GM12878 (cell line): Measurements from ENCODE around the gene IL13RA2. TPM values are rescaled to one million over a fixed set of nuclear protein-coding genes. Genes with fewer than 3 reads are reported as not detected.

Experiments used
- ATAC-seq: fragments of 200-7000 bp; cut with Tn5 transposase; 3 replicates; pipeline ENCODE4 v1.9.1; 2020; ENCODE audit warnings: mild to moderate bottlenecking, moderate library complexity
- BruUV-seq: library from RNA; stranded (reverse); fragments of 400-500 nt; replicated peaks from 2 replicates; lab custom pipeline; 2021; lab: Mats Ljungman, UMichigan
- CTCF ChIA-PET: fragments of 300-600 bp; sonication (Branson Sonifier 250); formaldehyde crosslinking; extraction: SDS; loops from one replicate; lab custom pipeline; 2021; ENCODE audit warnings: inconsistent platforms; lab: Yijun Ruan, JAX
- POLR2A ChIA-PET: fragments of 350-600 bp; formaldehyde crosslinking; extraction: SDS; loops from one replicate; lab custom pipeline; 2021; ENCODE audit warnings: inconsistent platforms; lab: Charles Lee
- RAD21 ChIA-PET: fragments of 300-600 bp; sonication (Branson Sonifier 250); formaldehyde crosslinking; loops from one replicate; lab custom pipeline; 2023; ENCODE audit warnings: antibody characterized with exemption; ENCODE audit not compliant: unreplicated experiment; lab: Charles Lee
- SMC1A ChIA-PET: fragments of 300-600 bp; sonication (Branson Sonifier 250); formaldehyde crosslinking; loops from one replicate; lab custom pipeline; 2023; ENCODE audit not compliant: unreplicated experiment, uncharacterized antibody; lab: Charles Lee
- DNase-seq: peaks from one replicate; pipeline ENCODE4 v3.0.0-alpha.2; 2011; ENCODE audit warnings: low read depth, low spot score
- FAIRE-seq: peaks from 3 replicates; lab custom pipeline; 2011; peaks lifted over from hg19 to GRCh38; lab: Jason Lieb, UNC
- H2AFZ ChIP-seq: 2 replicates; pipeline ENCODE4 v1.6.0; 2011; ENCODE audit warnings: low read depth, low read length, control low read depth; ENCODE audit not compliant: control insufficient read depth
- H3K27ac ChIP-seq: 2 replicates; pipeline ENCODE4 v1.5.1; 2011; ENCODE audit warnings: control low read depth; ENCODE audit not compliant: control insufficient read depth, insufficient read depth
- H3K27me3 ChIP-seq, 2 experiments: replicated peaks in 1 of 2; 2 replicates each; pipeline versions ENCODE4 v1.6.0 to v1.6.1; 2011; ENCODE audit warnings: low read length in 1 of 2; ENCODE audit not compliant: control insufficient read depth in 2 of 2, insufficient read depth in 2 of 2
- H3K36me3 ChIP-seq, 2 experiments: 2 replicates each; pipeline ENCODE4 v1.5.1; 2011; ENCODE audit warnings: low read length in 1 of 2; ENCODE audit not compliant: control insufficient read depth in 2 of 2, insufficient read depth in 2 of 2
- H3K4me1 ChIP-seq: 2 replicates; pipeline ENCODE4 v1.6.1; 2011; ENCODE audit warnings: mild to moderate bottlenecking, low read length, moderate library complexity, mixed read lengths; ENCODE audit not compliant: control insufficient read depth, insufficient read depth
- H3K4me2 ChIP-seq: 2 replicates; pipeline ENCODE4 v1.6.0; 2011; ENCODE audit warnings: control low read depth; ENCODE audit not compliant: control insufficient read depth, insufficient read depth
- H3K4me3 ChIP-seq: fragments of 200-600 bp; sonication (generic); 2 replicates; pipeline ENCODE4 v1.5.1; 2016
- H3K79me2 ChIP-seq: 2 replicates; pipeline ENCODE4 v1.6.0; 2011; ENCODE audit warnings: low read length; ENCODE audit not compliant: control insufficient read depth, insufficient read depth
- H3K9ac ChIP-seq: 2 replicates; pipeline ENCODE4 v1.8.0; 2011; ENCODE audit warnings: low read length, control low read depth, mixed read lengths; ENCODE audit not compliant: control insufficient read depth, insufficient read depth
- H3K9me3 ChIP-seq: replicated peaks from 3 replicates; pipeline ENCODE4 v1.5.1; 2011; ENCODE audit warnings: mild to moderate bottlenecking, low read length; ENCODE audit not compliant: control insufficient read depth, insufficient read depth
- H4K20me1 ChIP-seq: 2 replicates; pipeline ENCODE4 v1.6.0; 2011; ENCODE audit not compliant: control insufficient read depth, insufficient read depth
- ASH2L ChIP-seq: fragments of 300-600, 200-600 bp; sonication (generic); IDR thresholded peaks from 2 replicates; pipeline ENCODE4 v1.6.1; 2017; ENCODE audit warnings: low read depth, mild to moderate bottlenecking, borderline replicate concordance
- CREB1 ChIP-seq: IDR thresholded peaks from 2 replicates; pipeline ENCODE4 v1.6.1; 2012; ENCODE audit warnings: low read depth, mild to moderate bottlenecking, inconsistent platforms
- FOS ChIP-seq: IDR thresholded peaks from 3 replicates; pipeline ENCODE4 v1.6.1; 2011; ENCODE audit warnings: borderline replicate concordance; ENCODE audit not compliant: insufficient read length; ENCODE audit errors: extremely low read depth
- JUND ChIP-seq: IDR thresholded peaks from 2 replicates; pipeline ENCODE4 v1.6.1; 2012; ENCODE audit warnings: low read depth, mild to moderate bottlenecking, low read length, improper control_type of control experiment, moderate library complexity
- MAX ChIP-seq: IDR thresholded peaks from 2 replicates; pipeline ENCODE4 v1.6.1; 2012; ENCODE audit warnings: low read depth, low read length, improper control_type of control experiment
- MEF2B ChIP-seq: fragments of 450-650 bp; IDR thresholded peaks from 2 replicates; pipeline ENCODE4 v1.6.1; 2018; ENCODE audit warnings: mild to moderate bottlenecking, moderate library complexity; ENCODE audit not compliant: partially characterized antibody, poor library complexity, severe bottlenecking
- MLLT1 ChIP-seq: fragments of 450-650 bp; IDR thresholded peaks from 2 replicates; pipeline ENCODE4 v1.6.1; 2016; ENCODE audit warnings: mild to moderate bottlenecking
- NR2C2 ChIP-seq: IDR thresholded peaks from 2 replicates; pipeline ENCODE4 v1.6.1; 2011; ENCODE audit warnings: borderline replicate concordance, low read depth; ENCODE audit not compliant: control insufficient read depth, insufficient read length
- RAD51 ChIP-seq: fragments of 450-650 bp; IDR thresholded peaks from 2 replicates; pipeline ENCODE4 v1.6.1; 2016; ENCODE audit warnings: moderate library complexity, mild to moderate bottlenecking, inconsistent platforms
- RUNX3 ChIP-seq: IDR thresholded peaks from 2 replicates; pipeline ENCODE4 v1.6.1; 2012; ENCODE audit warnings: low read length, inconsistent platforms
- SP1 ChIP-seq: IDR thresholded peaks from one replicate; pipeline ENCODE4 v1.6.1; 2011; ENCODE audit warnings: low read depth, low read length
- STAT1 ChIP-seq: fragments of 450-650 bp; conservative IDR thresholded peaks from 2 replicates; pipeline ENCODE4 v1.6.1; 2014; ENCODE audit warnings: antibody characterized with exemption, mild to moderate bottlenecking
- SUPT20H ChIP-seq: IDR thresholded peaks from 2 replicates; pipeline ENCODE4 v1.6.1; 2011; ENCODE audit warnings: low read depth, mild to moderate bottlenecking, low read length, moderate library complexity, borderline replicate concordance; ENCODE audit not compliant: control insufficient read depth
- TBL1XR1 ChIP-seq: IDR thresholded peaks from 2 replicates; pipeline ENCODE4 v1.6.1; 2012; ENCODE audit warnings: low read depth, low read length, improper control_type of control experiment
- ZBTB11 ChIP-seq: fragments of 450-650 bp; formaldehyde crosslinking; IDR thresholded peaks from 2 replicates; pipeline ENCODE4 v1.5.0; 2022; ENCODE audit warnings: mild to moderate bottlenecking, missing genetic modification characterization
- ZNF207 ChIP-seq: fragments of 450-650 bp; IDR thresholded peaks from 2 replicates; pipeline ENCODE4 v1.6.1; 2014; ENCODE audit warnings: antibody characterized with exemption, mild to moderate bottlenecking, borderline replicate concordance
- ZNF384 ChIP-seq: IDR thresholded peaks from 2 replicates; pipeline ENCODE4 v1.6.1; 2012; ENCODE audit warnings: low read depth, mild to moderate bottlenecking, low read length, improper control_type of control experiment, borderline replicate concordance
- WGBS: methylation state at CpG from one replicate; pipeline ENCODE4 v1.1.6; 2016; ENCODE audit warnings: low lambda C conversion rate; ENCODE audit not compliant: insufficient replicate concordance, insufficient coverage; ENCODE audit errors: missing lambda C conversion rate; 5-methylcytosine and 5-hydroxymethylcytosine counted together
- in situ Hi-C: fragments of 300-500 bp; cut with MboI; formaldehyde crosslinking; loops from 9 replicates; pipeline ENCODE4 v1.14.3; 2018; ENCODE audit warnings: mixed read lengths
- intact Hi-C: fragments of 100-400 bp; cut with micrococcal nuclease; formaldehyde crosslinking; loops from one replicate; pipeline ENCODE4 v1.14.2; 2022; ENCODE audit not compliant: unreplicated experiment
- polyA plus RNA-seq, 11 experiments: library from polyadenylated mRNA; depleted of rRNA in 4 of 11; unstranded in 6 of 11; stranded (reverse) in 5 of 11; fragments of >200 nt; fragmentation: Nextera tagmentation in 4 of 11; fragmentation: Illumina TruSeq in 1 of 11; extraction: Ambion mirVana in 4 of 11; extraction: Trizol in 1 of 11; gene quantifications; 1 replicate in 1 of 11; 2 replicates in 10 of 11; pipeline versions ENCODE4 v1.2.1 to v1.2.3, GENCODE V29; 2011 to 2016; ENCODE audit warnings: inconsistent platforms in 2 of 11, missing spikeins in 2 of 11, low read depth in 1 of 11
- total RNA-seq, 4 experiments: library from RNA; depleted of rRNA in 3 of 4; stranded (reverse); fragments of >200 nt in 3 of 4; fragmentation: Illumina TruSeq in 1 of 4; extraction: Trizol in 1 of 4; gene quantifications; 2 replicates each; pipeline versions ENCODE4 v1.2.1 to v1.2.3, GENCODE V29; 2013 to 2021
- TF ChIP-seq, protein P1 (sequence below): fragments of 450-650 bp; IDR thresholded peaks from 2 replicates; pipeline ENCODE4 v1.6.1; 2017; ENCODE audit warnings: mild to moderate bottlenecking

Gene IL13RA2
- total and polyA plus RNA-seq, 10 of the 15 experiments (the other 5 are each of a cell fraction or from before 2014, with no cell fraction given), result 0.08 TPM; not detected in 9

DNA sequence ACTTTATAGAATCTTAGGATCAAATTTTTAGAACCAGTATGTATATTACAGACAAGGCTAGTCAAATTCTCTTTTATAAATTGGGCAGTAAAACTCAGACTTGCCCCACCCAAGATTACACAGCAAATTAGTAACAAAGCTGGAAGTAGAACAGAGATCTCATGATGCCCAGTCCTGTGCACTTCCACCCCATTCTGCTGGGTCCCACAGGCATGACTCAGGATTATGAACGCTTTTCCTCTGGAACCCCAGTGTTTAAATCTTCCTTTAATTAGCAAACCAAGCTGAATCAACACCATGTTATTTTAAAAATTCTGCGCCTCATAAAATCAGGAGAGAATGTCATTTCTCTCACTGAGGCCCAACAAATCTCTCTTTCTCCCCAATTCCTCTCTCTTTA is 1.5 kb upstream of the IL13RA2 start:
- H3K4me1 ChIP-seq, result no peaks in the 10 kb centered on the region
- ATAC-seq (no peak), FAIRE-seq (no peak), DNase-seq (no peak)
- no peak overlapping the region for H3K9ac ChIP-seq
- no TSS peak for BruUV-seq
- no peaks in the 10 kb centered on the region for H3K9me3 ChIP-seq
- H3K79me2 ChIP-seq, result no peaks in the 10 kb centered on the region
- no peaks in the 10 kb centered on the region for H3K36me3 ChIP-seq
- no peak overlapping the region for H3K27ac ChIP-seq
- CTCF ChIA-PET, result interaction anchor here (1.1 to 1.6 kb wide), 3 partner anchors 8 to 25 kb away, joined by 3 to 4 read pairs (median 3); no protein-coding TSS in a partner anchor
- H2AFZ ChIP-seq, result no peak overlapping the region
- no peaks in the 10 kb centered on the region for H3K27me3 ChIP-seq
- POLR2A ChIA-PET, result no interaction called here
- RAD21 ChIA-PET, result no interaction called here
- no peak overlapping the region for H3K4me2 ChIP-seq
- SMC1A ChIA-PET, result interaction anchor here (0.8 to 1.4 kb wide), 5 partner anchors 22 to 409 kb away, joined by 3 to 4 read pairs (median 4); no protein-coding TSS in a partner anchor
- in situ Hi-C loops (no loop called here), intact Hi-C loops (no loop called here)
- no peak overlapping the region for H3K4me3 ChIP-seq
- H4K20me1 ChIP-seq, result no peaks in the 10 kb centered on the region
- 0% methylated on average over 2 of the region's 2 CpGs for WGBS
- TF ChIP-seq MAX (no peak), SUPT20H (no peak), TBL1XR1 (no peak), FOS (no peak), CREB1 (no peak), RAD51 (no peak), MEF2B (no peak), NR2C2 (no peak), SP1 (no peak), ASH2L (no peak), JUND (no peak), STAT1 (no peak), ZBTB11 (CRISPR knock-in tag) (no peak), ZNF384 (no peak), MLLT1 (no peak), ZNF207 (no peak), RUNX3 (no peak)
- TF ChIP-seq, protein P1, sequence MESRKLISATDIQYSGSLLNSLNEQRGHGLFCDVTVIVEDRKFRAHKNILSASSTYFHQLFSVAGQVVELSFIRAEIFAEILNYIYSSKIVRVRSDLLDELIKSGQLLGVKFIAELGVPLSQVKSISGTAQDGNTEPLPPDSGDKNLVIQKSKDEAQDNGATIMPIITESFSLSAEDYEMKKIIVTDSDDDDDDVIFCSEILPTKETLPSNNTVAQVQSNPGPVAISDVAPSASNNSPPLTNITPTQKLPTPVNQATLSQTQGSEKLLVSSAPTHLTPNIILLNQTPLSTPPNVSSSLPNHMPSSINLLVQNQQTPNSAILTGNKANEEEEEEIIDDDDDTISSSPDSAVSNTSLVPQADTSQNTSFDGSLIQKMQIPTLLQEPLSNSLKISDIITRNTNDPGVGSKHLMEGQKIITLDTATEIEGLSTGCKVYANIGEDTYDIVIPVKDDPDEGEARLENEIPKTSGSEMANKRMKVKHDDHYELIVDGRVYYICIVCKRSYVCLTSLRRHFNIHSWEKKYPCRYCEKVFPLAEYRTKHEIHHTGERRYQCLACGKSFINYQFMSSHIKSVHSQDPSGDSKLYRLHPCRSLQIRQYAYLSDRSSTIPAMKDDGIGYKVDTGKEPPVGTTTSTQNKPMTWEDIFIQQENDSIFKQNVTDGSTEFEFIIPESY, result no peak
